Hepatocyte (in vitro differentiated cells): ENCODE results near the gene INSRR. TPM values are rescaled to one million over a fixed set of nuclear protein-coding genes. Genes with fewer than 3 reads are reported as not detected.

Source experiments
- DNase-seq: peaks from one replicate; pipeline ENCODE4 v3.0.0-alpha.2; 2016; ENCODE audit warnings: low spot score
- H2AFZ ChIP-seq: fragments of 200-600 bp; sonication (generic); 2 replicates; pipeline ENCODE4 v1.6.0; 2016; ENCODE audit warnings: antibody characterized with exemption, mild to moderate bottlenecking
- H3K27ac ChIP-seq: fragments of 200-600 bp; sonication (generic); 2 replicates; pipeline ENCODE4 v1.5.1; 2016; ENCODE audit warnings: mild to moderate bottlenecking
- H3K27me3 ChIP-seq: fragments of 200-600 bp; sonication (generic); 2 replicates; pipeline ENCODE4 v1.6.1; 2016
- H3K36me3 ChIP-seq: fragments of 200-600 bp; sonication (generic); replicated peaks from 2 replicates; pipeline ENCODE4 v1.5.1; 2016; ENCODE audit warnings: low read depth; ENCODE audit not compliant: insufficient read depth
- H3K4me1 ChIP-seq: fragments of 200-600 bp; sonication (generic); 2 replicates; pipeline ENCODE4 v1.5.1; 2016; ENCODE audit warnings: mild to moderate bottlenecking, moderate library complexity; ENCODE audit not compliant: insufficient read depth
- H3K4me2 ChIP-seq: fragments of 200-600 bp; sonication (generic); 2 replicates; pipeline ENCODE4 v1.6.0; 2016
- H3K4me3 ChIP-seq: fragments of 200-600 bp; sonication (generic); 2 replicates; pipeline ENCODE4 v1.5.1; 2016; ENCODE audit warnings: mild to moderate bottlenecking
- H3K79me2 ChIP-seq: fragments of 200-600 bp; sonication (generic); 2 replicates; pipeline ENCODE4 v1.6.0; 2017; ENCODE audit warnings: mild to moderate bottlenecking
- H3K9me2 ChIP-seq: fragments of 200-600 bp; sonication (generic); replicated peaks from 2 replicates; pipeline ENCODE4 v1.6.0; 2017; ENCODE audit warnings: mild to moderate bottlenecking; ENCODE audit not compliant: insufficient read depth
- H3K9me3 ChIP-seq: fragments of 200-600 bp; sonication (generic); 2 replicates; pipeline ENCODE4 v1.5.1; 2016; ENCODE audit warnings: low read depth, mild to moderate bottlenecking
- H4K20me1 ChIP-seq: fragments of 200-600 bp; sonication (generic); 2 replicates; pipeline ENCODE4 v1.6.0; 2016; ENCODE audit warnings: mild to moderate bottlenecking; ENCODE audit not compliant: insufficient read depth, poor library complexity, severe bottlenecking
- CTCF ChIP-seq: fragments of 200-600 bp; sonication (generic); IDR thresholded peaks from 2 replicates; pipeline ENCODE4 v1.5.1; 2016; ENCODE audit warnings: antibody characterized with exemption, mild to moderate bottlenecking; ENCODE audit not compliant: poor library complexity
- EZH2 ChIP-seq: fragments of 200-600 bp; sonication (generic); IDR thresholded peaks from 2 replicates; pipeline ENCODE4 v1.6.1; 2016; ENCODE audit warnings: antibody characterized with exemption, mild to moderate bottlenecking, borderline replicate concordance
- EZH2phosphoT487 ChIP-seq: fragments of 200-600 bp; sonication (generic); IDR thresholded peaks from one replicate; pipeline ENCODE4 v1.6.1; 2018; ENCODE audit warnings: antibody characterized with exemption, mild to moderate bottlenecking, low read depth, moderate library complexity; ENCODE audit not compliant: unreplicated experiment, severe bottlenecking
- WGBS: methylation state at CpG from one replicate; pipeline ENCODE4 v1.1.6; 2016; ENCODE audit warnings: low lambda C conversion rate; ENCODE audit errors: missing lambda C conversion rate; 5-methylcytosine and 5-hydroxymethylcytosine counted together
- polyA plus RNA-seq: library from polyadenylated mRNA; unstranded; fragments of >200 nt; fragmentation: Nextera tagmentation; extraction: Ambion mirVana; gene quantifications from 2 replicates; pipeline ENCODE4 v1.2.1, GENCODE V29; 2016
- total RNA-seq: library from RNA; depleted of rRNA; stranded (reverse); fragments of >200 nt; gene quantifications from 2 replicates; pipeline ENCODE4 v1.2.3, GENCODE V29; 2014

INSRR gene
- total and polyA plus RNA-seq, 2 experiments from 2014 or later: not detected

GRCh38 chr1:156873659-156874058, 14.7 kb upstream of the INSRR start:
- Histone ChIP-seq H3K4me2 (no peak overlapping the region), H3K9me2 (no peaks in the 10 kb centered on the region), H3K79me2 (no peaks in the 10 kb centered on the region), H3K36me3 (no peaks in the 10 kb centered on the region), H2AFZ (no peak overlapping the region), H3K27me3 (peaks cover 27% of the 10 kb centered on the region), H3K9me3 (no peaks in the 10 kb centered on the region), H4K20me1 (no peaks in the 10 kb centered on the region), H3K4me3 (no peak overlapping the region), H3K27ac (no peak overlapping the region), H3K4me1 (no peaks in the 10 kb centered on the region)
- TF ChIP-seq EZH2: no peak
- no peak for TF ChIP-seq EZH2phosphoT487
- no peak for TF ChIP-seq CTCF
- DNase-seq: no peak
- 93% methylated on average over 18 of the region's 18 CpGs for WGBS

- TF ChIP-seq CTCF (no peak), EZH2phosphoT487 (no peak), EZH2 (no peak)
- H3K9me3 ChIP-seq: no peaks in the 10 kb centered on the region
- H2AFZ ChIP-seq: no peak overlapping the region
- H4K20me1 ChIP-seq: no peaks in the 10 kb centered on the region
- no peak overlapping the region for H3K4me3 ChIP-seq
- no peak for DNase-seq
- H3K27me3 ChIP-seq: peaks cover 26% of the 10 kb centered on the region
- H3K9me2 ChIP-seq: no peaks in the 10 kb centered on the region
- no peak overlapping the region for H3K4me2 ChIP-seq
- H3K27ac ChIP-seq: no peak overlapping the region
- H3K4me1 ChIP-seq: no peaks in the 10 kb centered on the region
- 84% methylated on average over 9 of the region's 9 CpGs for WGBS
- no peaks in the 10 kb centered on the region for H3K36me3 ChIP-seq
- H3K79me2 ChIP-seq: no peaks in the 10 kb centered on the region
These were observed 10.5 kb upstream of the INSRR start for GRCh38 chr1:156869455-156869854.

GRCh38 chr1:156868341-156868740, 9.4 kb upstream of the INSRR start:
- H3K9me2 ChIP-seq: no peaks in the 10 kb centered on the region
- no peak overlapping the region for H3K27ac ChIP-seq
- peaks cover 36% of the 10 kb centered on the region for H3K27me3 ChIP-seq
- no peak overlapping the region for H3K4me2 ChIP-seq
- H3K36me3 ChIP-seq: no peaks in the 10 kb centered on the region
- 70% methylated on average over 10 of the region's 13 CpGs for WGBS
- no peak for DNase-seq
- no peak overlapping the region for H3K4me3 ChIP-seq
- H3K4me1 ChIP-seq: no peaks in the 10 kb centered on the region
- H3K79me2 ChIP-seq: no peaks in the 10 kb centered on the region
- TF ChIP-seq CTCF: no peak
- TF ChIP-seq EZH2phosphoT487: no peak
- no peak for TF ChIP-seq EZH2
- no peaks in the 10 kb centered on the region for H4K20me1 ChIP-seq
- H2AFZ ChIP-seq: no peak overlapping the region
- no peaks in the 10 kb centered on the region for H3K9me3 ChIP-seq
